ENCODE results near the gene POU2F1.
"Not testable (repeated sequence)": the region's sequence is repeated elsewhere in the genome, so short reads cannot be mapped to it uniquely, and the experiment has no call there.

The POU2F1 gene

GRCh38 chr1:167206166-167206835 is 14.4 kb upstream of the POU2F1 start:
- DNase-seq = no peak

GRCh38 chr1:167207940-167208623 is 12.6 kb upstream of the POU2F1 start:
- DNase-seq = no peak

GRCh38 chr1:167208624-167208976 is 12.1 kb upstream of the POU2F1 start:
- DNase-seq = no peak

DNA sequence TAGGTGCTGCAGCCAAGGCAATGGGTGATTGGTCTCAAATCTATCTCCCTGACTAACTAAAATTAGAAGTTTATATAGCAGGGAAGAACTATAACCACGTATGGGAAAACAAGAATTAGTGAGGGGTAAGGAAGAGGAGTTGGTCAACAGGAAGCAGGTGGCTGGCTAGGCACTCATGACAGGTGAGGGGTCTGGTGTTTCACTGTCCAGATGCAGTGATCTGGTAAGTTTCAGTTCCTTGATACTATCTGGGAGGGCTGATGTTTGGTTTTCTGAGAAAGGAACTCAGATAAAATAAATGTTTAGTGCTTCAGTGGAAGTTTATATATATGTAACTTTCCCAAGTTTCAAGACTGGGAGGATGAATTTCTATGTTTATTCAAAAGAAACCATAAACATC is 11.6 kb upstream of the POU2F1 start:
- DNase-seq = no peak

DNA sequence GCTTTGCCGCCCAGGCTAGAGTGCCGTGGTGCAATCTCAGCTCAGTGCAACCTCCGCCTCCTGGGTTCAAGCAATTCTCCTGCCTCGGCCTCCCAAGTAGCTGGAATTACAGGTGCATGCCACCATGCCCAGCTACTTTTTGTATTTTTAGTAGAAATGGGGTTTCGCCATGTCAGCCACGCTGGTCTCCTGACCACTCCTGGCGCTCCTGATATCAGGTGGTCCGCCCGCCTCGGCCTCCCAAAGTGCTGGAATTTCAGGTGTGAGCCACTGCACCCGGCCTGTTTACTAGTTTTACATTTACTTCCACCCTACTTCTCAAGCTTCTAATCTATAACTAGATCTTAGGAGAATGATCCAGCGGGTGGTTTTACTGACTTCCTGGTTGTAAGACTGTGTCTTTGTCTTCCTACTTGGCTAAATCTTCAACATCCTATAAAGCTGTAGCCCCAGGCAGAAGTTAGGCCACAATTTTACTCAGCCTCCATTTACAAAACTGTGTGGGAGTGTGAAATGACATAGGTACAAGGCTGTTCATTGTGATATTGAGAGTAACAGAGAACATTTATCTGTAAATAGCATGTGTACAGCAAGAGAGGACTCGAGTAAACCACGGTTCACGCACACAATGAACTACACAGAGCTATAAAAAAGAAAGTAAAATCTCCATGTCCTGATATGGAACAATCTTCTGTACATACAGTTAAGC is 9.6 kb upstream of the POU2F1 start:
- no peak for DNase-seq

DNA sequence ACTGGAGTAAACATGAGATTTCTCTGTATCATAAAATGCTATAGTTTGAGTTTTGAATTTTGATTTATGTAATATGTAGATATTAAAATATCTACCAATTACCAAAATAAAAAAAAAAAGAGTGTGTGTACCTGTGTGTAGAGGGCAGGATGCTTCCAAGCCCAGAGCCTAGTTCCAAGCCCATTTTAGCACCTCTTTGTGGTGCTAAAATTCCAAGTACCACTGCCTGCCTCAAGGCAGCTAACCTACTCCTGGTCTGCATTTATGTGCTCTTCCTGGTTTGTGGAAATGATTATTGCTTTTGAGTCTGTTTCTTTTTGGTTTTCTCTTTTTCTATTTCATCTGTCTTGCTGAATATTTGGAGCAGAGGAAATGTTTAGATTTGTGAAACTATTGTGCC is 8.7 kb upstream of the POU2F1 start:
- no peak for DNase-seq

DNA sequence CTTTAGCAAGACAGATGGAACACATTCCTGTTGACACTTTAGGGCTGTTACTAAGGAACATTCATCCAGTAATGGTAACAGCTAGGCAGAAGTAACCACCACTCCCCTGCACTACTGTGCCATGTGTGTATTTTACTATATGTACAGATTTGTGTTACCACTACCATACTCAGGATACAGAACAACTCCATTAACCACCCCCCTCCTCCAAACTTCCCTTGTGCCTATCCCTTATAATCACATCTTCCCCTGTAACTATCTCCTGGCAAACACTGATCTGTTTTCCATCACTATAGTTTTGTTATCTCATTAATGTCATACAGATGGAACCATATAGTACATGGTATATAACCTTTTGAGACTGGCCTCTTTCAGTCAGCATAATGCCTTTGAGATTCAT is 3.9 kb upstream of the POU2F1 start:
- DNase-seq = no peak

- no peak for DNase-seq
Observed at GRCh38 chr1:167219194-167219593, 1.5 kb upstream of the POU2F1 start.

DNA sequence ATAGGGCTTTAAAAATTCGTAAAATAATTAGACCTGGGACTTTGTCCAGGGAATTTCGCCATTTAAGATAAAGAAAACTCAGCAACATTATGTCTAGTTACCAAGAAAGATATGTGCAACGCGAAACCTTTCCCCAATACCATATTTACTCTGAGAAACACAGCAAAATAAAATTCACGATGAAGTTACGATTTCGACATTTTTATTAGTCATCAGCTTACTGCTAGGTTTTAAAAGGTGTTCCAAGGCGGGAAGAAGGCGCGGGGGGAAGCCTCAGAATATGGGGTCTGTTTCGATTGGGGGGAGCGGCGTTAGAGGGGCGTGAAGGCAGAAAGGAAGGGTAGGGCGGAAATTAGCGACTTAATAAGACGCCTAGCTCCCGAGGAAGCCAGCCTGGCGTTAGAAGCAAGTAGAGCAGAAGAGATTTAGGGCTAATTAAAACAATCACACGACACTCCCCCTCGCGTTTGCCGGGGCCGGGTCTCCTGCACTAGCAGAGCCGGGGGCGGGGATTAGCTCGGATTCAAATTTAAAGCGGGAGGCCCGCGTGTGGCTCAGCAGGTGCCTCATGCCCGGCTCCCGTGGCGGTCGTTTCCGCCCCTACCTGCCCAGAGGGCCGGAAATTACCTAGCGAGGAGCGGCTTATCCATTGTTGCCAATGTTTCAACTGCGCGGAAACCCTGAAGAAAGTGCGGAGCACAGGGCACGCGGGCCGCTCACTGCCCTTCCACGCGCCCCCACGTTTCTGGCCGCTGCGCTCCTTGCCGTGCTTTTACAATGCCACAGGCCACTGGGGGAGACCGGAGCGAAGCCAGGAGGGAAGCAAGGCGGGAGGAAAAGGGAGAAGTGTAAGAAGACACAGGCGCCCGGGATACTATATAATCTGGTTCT is 795 bp upstream of the POU2F1 start:
- peak; percentile 56 for DNase-seq

GRCh38 chr1:167221126-167221737 is 546 bp downstream of the POU2F1 start:
- DNase-seq = no peak

DNA sequence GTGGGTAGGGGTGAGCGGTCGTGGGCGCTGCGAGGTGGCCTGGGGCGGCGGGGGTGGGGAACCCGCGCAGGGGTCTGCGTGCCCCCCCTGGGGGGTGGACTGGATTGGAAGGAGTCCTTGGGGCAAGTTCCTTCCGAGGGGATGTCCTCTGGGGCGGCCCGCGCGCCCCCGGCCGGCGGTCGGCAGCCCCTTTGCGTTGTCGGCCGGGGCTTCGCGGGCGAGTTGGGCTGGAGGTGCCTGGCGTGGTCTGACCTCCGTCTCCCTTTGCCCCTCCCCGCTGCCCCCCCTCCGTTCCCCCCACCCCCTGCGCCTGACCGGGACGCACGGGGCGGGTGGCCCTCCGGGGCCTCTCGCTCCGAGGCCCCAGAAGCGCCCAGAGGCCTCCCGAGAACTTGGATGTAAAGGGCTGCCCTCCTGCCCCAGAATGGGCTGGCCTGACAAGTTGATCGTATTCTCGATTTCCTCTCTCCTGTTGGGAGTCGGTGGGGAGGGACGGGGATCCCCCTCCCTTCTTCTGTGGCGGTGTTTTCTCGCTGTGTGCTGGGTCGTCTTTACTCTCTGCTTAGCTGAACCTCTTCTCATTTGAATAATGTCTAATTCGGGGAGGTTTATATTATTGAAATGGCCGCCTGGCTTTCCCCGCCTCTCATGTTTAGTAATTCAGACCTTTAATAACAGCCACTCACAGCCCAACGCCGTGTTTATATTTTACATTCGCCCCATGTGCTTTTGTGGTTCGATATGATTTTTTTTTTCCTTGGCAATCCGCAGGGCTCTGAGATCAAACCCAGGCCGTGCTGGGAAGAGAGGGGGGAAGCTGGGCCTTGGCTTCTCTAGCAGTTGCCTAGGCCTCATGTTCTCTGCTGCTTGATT is 1.3 kb downstream of the POU2F1 start:
- peak; percentile 24 for DNase-seq

- DNase-seq = no peak
Observed at GRCh38 chr1:167223144-167224103, 2.7 kb downstream of the POU2F1 start.

- not testable (repeated sequence) for DNase-seq
Observed at GRCh38 chr1:167224734-167225235, 4.1 kb downstream of the POU2F1 start.

DNA sequence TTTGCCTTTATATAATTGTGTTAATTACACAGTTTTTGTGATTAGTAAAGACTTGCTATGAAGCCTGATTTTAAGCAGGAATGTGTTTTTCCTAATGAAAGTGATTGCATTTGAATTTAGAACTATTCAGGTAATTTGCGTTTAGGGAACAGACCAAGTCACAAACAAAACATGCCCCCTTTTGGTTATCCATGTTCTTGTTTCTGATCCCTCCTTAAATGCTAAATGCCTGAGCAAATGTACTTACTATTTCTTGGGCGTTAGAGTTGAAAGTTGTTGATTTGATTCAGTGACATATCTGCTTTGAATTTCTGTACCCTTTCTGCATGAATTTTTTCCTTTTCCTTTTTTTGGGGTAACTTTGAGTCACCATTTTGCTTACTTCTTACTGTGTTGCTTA is 5.2 kb downstream of the POU2F1 start:
- no peak for DNase-seq

DNA sequence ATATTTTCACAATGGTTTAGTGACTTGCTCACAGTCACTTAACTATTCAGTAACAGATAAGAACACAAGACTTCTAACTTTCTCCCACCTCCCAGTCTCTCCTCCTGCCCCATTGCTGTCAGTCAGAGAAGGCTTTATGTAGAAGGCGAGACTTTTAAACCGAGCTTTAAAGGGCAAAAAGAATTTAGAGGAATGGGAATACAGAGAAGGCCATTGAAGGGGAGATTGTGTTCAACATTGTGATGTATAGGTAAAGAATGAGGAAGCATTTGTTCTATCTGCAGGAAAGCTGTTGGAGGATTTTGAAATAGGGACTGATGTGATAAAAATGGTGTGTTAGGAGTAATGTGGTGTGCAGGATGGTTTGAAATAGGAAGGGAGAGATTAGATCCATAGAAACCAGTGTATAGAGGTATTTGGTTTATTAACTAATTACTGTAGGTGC is 7.3 kb downstream of the POU2F1 start:
- no peak for DNase-seq

DNA sequence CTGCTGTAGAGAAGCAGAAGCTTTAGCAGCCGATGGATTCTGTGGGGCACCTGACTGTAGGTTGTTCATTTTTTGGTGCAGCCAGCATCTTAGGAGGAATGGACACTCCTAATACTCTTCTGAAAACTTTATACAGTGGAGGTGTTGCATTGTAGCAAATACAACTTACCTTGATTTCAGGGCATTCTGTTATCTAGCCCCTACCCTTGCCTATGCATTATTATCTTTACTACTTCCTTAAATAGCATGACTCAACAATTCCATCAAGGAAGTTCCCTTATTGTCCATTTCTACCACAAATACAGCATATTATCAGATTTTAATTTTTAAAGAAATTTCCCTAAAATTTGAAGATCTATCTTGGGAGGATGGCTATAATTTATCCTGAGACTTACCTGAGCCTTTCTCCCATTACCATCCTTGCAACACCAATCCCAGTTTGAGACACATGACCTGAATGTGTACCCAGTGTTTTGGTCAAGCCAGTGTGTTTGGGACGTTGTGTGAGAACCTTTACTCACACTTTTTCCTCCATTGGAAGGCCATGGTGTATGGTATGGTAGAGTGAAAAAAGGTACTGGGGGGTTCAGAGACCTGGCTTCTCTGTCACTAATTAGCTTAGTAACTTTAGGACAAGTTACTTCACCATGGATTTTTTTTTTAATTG is 9.2 kb downstream of the POU2F1 start:
- no peak for DNase-seq

DNA sequence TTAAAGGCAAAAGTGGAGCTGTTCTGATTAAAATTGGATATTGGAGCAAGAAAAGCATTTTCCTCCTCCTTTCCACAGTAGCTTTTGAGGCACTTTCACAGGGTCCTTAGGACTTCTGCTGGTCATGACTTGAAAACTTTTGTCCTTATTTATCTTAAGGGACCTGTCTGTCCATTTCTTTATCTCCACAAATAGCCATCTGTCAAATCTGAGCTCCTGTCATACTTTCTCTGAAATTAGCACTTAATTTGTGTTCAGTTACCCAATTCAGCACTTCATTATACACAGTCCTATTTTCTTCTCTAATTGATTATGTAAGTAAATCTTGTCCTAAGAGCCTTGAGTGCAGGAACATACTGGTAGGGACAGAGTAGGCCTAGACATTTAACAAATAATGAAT is 9.8 kb downstream of the POU2F1 start:
- DNase-seq = no peak

- no peak for DNase-seq
Observed at GRCh38 chr1:167231873-167232450, 11.3 kb downstream of the POU2F1 start.

DNA sequence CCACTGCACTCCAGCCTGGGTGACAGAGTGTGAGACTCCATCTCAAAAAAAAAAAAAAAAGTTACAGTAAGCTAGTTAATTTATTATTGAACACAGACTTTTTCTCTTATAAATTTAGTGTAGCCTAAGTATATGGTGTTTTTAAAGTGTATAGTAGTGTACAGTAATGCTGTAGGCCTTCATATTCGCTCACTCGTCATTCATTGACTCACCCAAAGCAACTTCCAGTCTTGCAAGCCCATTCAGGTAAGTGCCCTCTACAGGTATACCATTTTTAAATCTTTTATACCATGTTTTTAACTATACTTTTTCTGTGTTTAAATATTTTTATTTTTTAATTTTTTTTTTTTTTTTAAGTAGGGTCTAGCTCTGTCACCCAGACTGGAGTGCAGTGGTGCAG is 12.1 kb downstream of the POU2F1 start:
- no peak for DNase-seq
